HEK293 (cell line): ENCODE results near the gene ETV6.

Experiments used
- CTCF ChIA-PET: fragments of 350-600 bp; formaldehyde crosslinking; extraction: SDS; loops from one replicate; lab custom pipeline; 2021; ENCODE audit warnings: antibody characterized with exemption; lab: Yijun Ruan, JAX
- POLR2A ChIA-PET: fragments of 300-600 bp; formaldehyde crosslinking; extraction: SDS; loops from one replicate; lab custom pipeline; 2020; ENCODE audit warnings: antibody characterized with exemption, inconsistent platforms; lab: Yijun Ruan, JAX
- H3K27ac ChIP-seq: fragments of 200-500 bp; sonication (Bioruptor generic); 2 replicates; pipeline ENCODE4 v1.5.1; 2014; ENCODE audit warnings: low read depth, low read length, control low read depth, inconsistent platforms; ENCODE audit errors: extremely low read depth
- H3K36me3 ChIP-seq, 2 experiments: fragments of 200-500 bp in 1 of 2; sonication (Bioruptor generic) in 1 of 2; 1 replicate in 1 of 2; 2 replicates in 1 of 2; pipeline ENCODE4 v1.5.1; 2014 to 2017; ENCODE audit warnings: inconsistent platforms in 2 of 2, low read length in 2 of 2; ENCODE audit not compliant: control insufficient read depth in 2 of 2, insufficient read depth in 1 of 2
- H3K4me1 ChIP-seq: fragments of 200-500 bp; sonication (Bioruptor generic); 2 replicates; pipeline ENCODE4 v1.5.1; 2014; ENCODE audit warnings: mild to moderate bottlenecking, low read length, inconsistent platforms; ENCODE audit not compliant: control insufficient read depth, insufficient read depth
- H3K4me3 ChIP-seq: 2 replicates; pipeline ENCODE4 v1.5.1; 2011; ENCODE audit warnings: low read depth, mild to moderate bottlenecking, control low read depth, low read length, moderate library complexity
- H3K9me3 ChIP-seq: fragments of 200-500 bp; sonication (Bioruptor generic); 2 replicates; pipeline ENCODE4 v1.5.1; 2014; ENCODE audit warnings: low read depth, low read length, inconsistent platforms; ENCODE audit not compliant: control insufficient read depth, insufficient read depth
- KLF16 ChIP-seq: fragments of 450-650 bp; formaldehyde crosslinking; IDR thresholded peaks from 2 replicates; pipeline ENCODE4 v1.5.1; 2017; ENCODE audit warnings: missing biosample characterization, missing genetic modification characterization
- ZNF155 ChIP-seq: fragments of 450-650 bp; formaldehyde crosslinking; IDR thresholded peaks from 2 replicates; pipeline ENCODE4 v1.5.1; 2016; ENCODE audit warnings: missing biosample characterization, missing genetic modification characterization
- ZNF221 ChIP-seq: fragments of 450-650 bp; formaldehyde crosslinking; IDR thresholded peaks from 2 replicates; pipeline ENCODE4 v1.5.1; 2017; ENCODE audit warnings: missing biosample characterization, missing genetic modification characterization, borderline replicate concordance
- ZNF239 ChIP-seq: fragments of 450-650 bp; formaldehyde crosslinking; IDR thresholded peaks from 2 replicates; pipeline ENCODE4 v1.5.1; 2016; ENCODE audit warnings: missing biosample characterization, missing genetic modification characterization
- ZNF510 ChIP-seq: fragments of 450-650 bp; formaldehyde crosslinking; IDR thresholded peaks from 2 replicates; pipeline ENCODE4 v1.5.1; 2018; ENCODE audit warnings: mild to moderate bottlenecking, missing genetic modification characterization, missing biosample characterization; ENCODE audit not compliant: insufficient replicate concordance
- ZNF529 ChIP-seq: fragments of 450-650 bp; formaldehyde crosslinking; IDR thresholded peaks from 2 replicates; pipeline ENCODE4 v1.5.1; 2017; ENCODE audit warnings: missing genetic modification characterization, missing biosample characterization; ENCODE audit not compliant: insufficient replicate concordance
- ZNF530 ChIP-seq: fragments of 450-650 bp; formaldehyde crosslinking; IDR thresholded peaks from 2 replicates; pipeline ENCODE4 v1.5.1; 2016; ENCODE audit warnings: low read depth, missing biosample characterization, missing genetic modification characterization
- ZNF571 ChIP-seq: fragments of 450-650 bp; formaldehyde crosslinking; IDR thresholded peaks from 2 replicates; pipeline ENCODE4 v1.5.0; 2017; ENCODE audit warnings: missing biosample characterization, missing genetic modification characterization
- ZNF626 ChIP-seq: fragments of 450-650 bp; sonication (Bioruptor Pico); formaldehyde crosslinking; IDR thresholded peaks from 2 replicates; pipeline ENCODE4 v1.5.1; 2018; ENCODE audit warnings: missing biosample characterization, missing genetic modification characterization, inconsistent platforms
- ZNF768 ChIP-seq: fragments of 450-650 bp; formaldehyde crosslinking; IDR thresholded peaks from 2 replicates; pipeline ENCODE4 v1.5.1; 2018; ENCODE audit warnings: missing biosample characterization, mild to moderate bottlenecking, missing genetic modification characterization
- TF ChIP-seq, protein P1 (sequence below): fragments of 450-650 bp; formaldehyde crosslinking; IDR thresholded peaks from 2 replicates; pipeline ENCODE4 v1.5.1; 2017; ENCODE audit warnings: missing biosample characterization, mild to moderate bottlenecking, missing genetic modification characterization, moderate library complexity
- TF ChIP-seq, protein P2 (sequence below): fragments of 450-650 bp; formaldehyde crosslinking; IDR thresholded peaks from 2 replicates; pipeline ENCODE4 v1.5.1; 2016; ENCODE audit warnings: missing biosample characterization, missing genetic modification characterization, borderline replicate concordance
- TF ChIP-seq, protein P3 (sequence below): fragments of 450-650 bp; formaldehyde crosslinking; conservative IDR thresholded peaks from 2 replicates; pipeline ENCODE4 v1.5.1; 2016; ENCODE audit warnings: low read depth, missing biosample characterization, missing genetic modification characterization
- TF ChIP-seq, protein P4 (sequence below): fragments of 450-650 bp; formaldehyde crosslinking; IDR thresholded peaks from 2 replicates; pipeline ENCODE4 v1.5.1; 2016; ENCODE audit warnings: missing biosample characterization, missing genetic modification characterization

The ETV6 gene

DNA sequence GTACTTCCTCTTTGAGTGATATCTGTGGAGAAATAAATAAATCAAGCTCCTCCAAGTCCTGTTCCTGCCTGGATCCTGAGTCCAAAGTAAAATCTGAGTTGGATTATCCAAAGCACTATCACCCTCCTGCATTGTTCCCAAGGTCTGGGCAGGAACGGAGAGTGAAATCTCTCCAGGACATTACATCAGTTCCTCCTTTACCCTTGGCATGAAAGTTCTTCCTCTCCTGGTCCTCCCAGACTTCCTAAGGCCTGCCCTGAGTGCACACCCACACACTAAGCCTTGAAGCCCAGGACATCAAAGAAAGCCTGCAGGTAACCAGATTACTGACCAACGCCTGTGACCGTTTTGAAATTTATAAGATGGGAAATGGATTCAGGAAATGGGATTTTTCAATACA lies 214.5 kb downstream of the ETV6 start:
- no peaks in the 10 kb centered on the region for H3K9me3 ChIP-seq
- POLR2A ChIA-PET = no interaction called here

More for the DNA sequence above, 214.5 kb downstream of the ETV6 start:
- CTCF ChIA-PET = no interaction called here
- Histone ChIP-seq H3K4me1 (no peaks in the 10 kb centered on the region), H3K36me3 (no peaks in the 10 kb centered on the region), H3K27ac (no peak overlapping the region), H3K4me3 (no peak overlapping the region)
- TF ChIP-seq ZNF510 (no peak), ZNF239 (tag by site-specific recombination) (no peak), ZNF529 (tag by site-specific recombination) (no peak), KLF16 (tag by site-specific recombination) (no peak), ZNF155 (no peak), ZNF530 (tag by site-specific recombination) (no peak), ZNF221 (tag by site-specific recombination) (no peak), ZNF768 (tag by site-specific recombination) (no peak), ZNF626 (no peak), ZNF571 (tag by site-specific recombination) (no peak)
- TF ChIP-seq, protein P1, sequence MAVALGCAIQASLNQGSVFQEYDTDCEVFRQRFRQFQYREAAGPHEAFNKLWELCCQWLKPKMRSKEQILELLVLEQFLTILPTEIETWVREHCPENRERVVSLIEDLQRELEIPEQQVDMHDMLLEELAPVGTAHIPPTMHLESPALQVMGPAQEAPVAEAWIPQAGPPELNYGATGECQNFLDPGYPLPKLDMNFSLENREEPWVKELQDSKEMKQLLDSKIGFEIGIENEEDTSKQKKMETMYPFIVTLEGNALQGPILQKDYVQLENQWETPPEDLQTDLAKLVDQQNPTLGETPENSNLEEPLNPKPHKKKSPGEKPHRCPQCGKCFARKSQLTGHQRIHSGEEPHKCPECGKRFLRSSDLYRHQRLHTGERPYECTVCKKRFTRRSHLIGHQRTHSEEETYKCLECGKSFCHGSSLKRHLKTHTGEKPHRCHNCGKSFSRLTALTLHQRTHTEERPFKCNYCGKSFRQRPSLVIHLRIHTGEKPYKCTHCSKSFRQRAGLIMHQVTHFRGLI (tag by site-specific recombination) = no peak
- TF ChIP-seq, protein P2, sequence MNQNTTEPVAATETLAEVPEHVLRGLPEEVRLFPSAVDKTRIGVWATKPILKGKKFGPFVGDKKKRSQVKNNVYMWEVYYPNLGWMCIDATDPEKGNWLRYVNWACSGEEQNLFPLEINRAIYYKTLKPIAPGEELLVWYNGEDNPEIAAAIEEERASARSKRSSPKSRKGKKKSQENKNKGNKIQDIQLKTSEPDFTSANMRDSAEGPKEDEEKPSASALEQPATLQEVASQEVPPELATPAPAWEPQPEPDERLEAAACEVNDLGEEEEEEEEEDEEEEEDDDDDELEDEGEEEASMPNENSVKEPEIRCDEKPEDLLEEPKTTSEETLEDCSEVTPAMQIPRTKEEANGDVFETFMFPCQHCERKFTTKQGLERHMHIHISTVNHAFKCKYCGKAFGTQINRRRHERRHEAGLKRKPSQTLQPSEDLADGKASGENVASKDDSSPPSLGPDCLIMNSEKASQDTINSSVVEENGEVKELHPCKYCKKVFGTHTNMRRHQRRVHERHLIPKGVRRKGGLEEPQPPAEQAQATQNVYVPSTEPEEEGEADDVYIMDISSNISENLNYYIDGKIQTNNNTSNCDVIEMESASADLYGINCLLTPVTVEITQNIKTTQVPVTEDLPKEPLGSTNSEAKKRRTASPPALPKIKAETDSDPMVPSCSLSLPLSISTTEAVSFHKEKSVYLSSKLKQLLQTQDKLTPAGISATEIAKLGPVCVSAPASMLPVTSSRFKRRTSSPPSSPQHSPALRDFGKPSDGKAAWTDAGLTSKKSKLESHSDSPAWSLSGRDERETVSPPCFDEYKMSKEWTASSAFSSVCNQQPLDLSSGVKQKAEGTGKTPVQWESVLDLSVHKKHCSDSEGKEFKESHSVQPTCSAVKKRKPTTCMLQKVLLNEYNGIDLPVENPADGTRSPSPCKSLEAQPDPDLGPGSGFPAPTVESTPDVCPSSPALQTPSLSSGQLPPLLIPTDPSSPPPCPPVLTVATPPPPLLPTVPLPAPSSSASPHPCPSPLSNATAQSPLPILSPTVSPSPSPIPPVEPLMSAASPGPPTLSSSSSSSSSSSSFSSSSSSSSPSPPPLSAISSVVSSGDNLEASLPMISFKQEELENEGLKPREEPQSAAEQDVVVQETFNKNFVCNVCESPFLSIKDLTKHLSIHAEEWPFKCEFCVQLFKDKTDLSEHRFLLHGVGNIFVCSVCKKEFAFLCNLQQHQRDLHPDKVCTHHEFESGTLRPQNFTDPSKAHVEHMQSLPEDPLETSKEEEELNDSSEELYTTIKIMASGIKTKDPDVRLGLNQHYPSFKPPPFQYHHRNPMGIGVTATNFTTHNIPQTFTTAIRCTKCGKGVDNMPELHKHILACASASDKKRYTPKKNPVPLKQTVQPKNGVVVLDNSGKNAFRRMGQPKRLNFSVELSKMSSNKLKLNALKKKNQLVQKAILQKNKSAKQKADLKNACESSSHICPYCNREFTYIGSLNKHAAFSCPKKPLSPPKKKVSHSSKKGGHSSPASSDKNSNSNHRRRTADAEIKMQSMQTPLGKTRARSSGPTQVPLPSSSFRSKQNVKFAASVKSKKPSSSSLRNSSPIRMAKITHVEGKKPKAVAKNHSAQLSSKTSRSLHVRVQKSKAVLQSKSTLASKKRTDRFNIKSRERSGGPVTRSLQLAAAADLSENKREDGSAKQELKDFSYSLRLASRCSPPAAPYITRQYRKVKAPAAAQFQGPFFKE (tag by site-specific recombination) = no peak
- TF ChIP-seq, protein P3, sequence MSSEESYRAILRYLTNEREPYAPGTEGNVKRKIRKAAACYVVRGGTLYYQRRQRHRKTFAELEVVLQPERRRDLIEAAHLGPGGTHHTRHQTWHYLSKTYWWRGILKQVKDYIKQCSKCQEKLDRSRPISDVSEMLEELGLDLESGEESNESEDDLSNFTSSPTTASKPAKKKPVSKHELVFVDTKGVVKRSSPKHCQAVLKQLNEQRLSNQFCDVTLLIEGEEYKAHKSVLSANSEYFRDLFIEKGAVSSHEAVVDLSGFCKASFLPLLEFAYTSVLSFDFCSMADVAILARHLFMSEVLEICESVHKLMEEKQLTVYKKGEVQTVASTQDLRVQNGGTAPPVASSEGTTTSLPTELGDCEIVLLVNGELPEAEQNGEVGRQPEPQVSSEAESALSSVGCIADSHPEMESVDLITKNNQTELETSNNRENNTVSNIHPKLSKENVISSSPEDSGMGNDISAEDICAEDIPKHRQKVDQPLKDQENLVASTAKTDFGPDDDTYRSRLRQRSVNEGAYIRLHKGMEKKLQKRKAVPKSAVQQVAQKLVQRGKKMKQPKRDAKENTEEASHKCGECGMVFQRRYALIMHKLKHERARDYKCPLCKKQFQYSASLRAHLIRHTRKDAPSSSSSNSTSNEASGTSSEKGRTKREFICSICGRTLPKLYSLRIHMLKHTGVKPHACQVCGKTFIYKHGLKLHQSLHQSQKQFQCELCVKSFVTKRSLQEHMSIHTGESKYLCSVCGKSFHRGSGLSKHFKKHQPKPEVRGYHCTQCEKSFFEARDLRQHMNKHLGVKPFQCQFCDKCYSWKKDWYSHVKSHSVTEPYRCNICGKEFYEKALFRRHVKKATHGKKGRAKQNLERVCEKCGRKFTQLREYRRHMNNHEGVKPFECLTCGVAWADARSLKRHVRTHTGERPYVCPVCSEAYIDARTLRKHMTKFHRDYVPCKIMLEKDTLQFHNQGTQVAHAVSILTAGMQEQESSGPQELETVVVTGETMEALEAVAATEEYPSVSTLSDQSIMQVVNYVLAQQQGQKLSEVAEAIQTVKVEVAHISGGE (tag by site-specific recombination) = no peak
- TF ChIP-seq, protein P4, sequence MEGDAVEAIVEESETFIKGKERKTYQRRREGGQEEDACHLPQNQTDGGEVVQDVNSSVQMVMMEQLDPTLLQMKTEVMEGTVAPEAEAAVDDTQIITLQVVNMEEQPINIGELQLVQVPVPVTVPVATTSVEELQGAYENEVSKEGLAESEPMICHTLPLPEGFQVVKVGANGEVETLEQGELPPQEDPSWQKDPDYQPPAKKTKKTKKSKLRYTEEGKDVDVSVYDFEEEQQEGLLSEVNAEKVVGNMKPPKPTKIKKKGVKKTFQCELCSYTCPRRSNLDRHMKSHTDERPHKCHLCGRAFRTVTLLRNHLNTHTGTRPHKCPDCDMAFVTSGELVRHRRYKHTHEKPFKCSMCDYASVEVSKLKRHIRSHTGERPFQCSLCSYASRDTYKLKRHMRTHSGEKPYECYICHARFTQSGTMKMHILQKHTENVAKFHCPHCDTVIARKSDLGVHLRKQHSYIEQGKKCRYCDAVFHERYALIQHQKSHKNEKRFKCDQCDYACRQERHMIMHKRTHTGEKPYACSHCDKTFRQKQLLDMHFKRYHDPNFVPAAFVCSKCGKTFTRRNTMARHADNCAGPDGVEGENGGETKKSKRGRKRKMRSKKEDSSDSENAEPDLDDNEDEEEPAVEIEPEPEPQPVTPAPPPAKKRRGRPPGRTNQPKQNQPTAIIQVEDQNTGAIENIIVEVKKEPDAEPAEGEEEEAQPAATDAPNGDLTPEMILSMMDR (tag by site-specific recombination) = no peak
